HS-5 (cell line): ENCODE data around the gene TMEM234.

Experiments used
- DNase-seq: peaks from one replicate; pipeline ENCODE4 v3.0.0-alpha.2; 2012; ENCODE audit warnings: low read depth

TMEM234 gene

GRCh38 chr1:32239790-32240139 is 17.6 kb upstream of the TMEM234 start:
- DNase-seq, result no peak

- no peak for DNase-seq
Observed at GRCh38 chr1:32239337-32239736, 17.2 kb upstream of the TMEM234 start.

GRCh38 chr1:32234792-32235191 is 12.6 kb upstream of the TMEM234 start:
- no peak for DNase-seq

- no peak for DNase-seq
Observed at GRCh38 chr1:32232558-32233304, 10.6 kb upstream of the TMEM234 start.

- no peak for DNase-seq
Observed at GRCh38 chr1:32231843-32232432, 9.8 kb upstream of the TMEM234 start.

- no peak for DNase-seq
Observed at GRCh38 chr1:32228771-32229170, 6.6 kb upstream of the TMEM234 start.

GRCh38 chr1:32224285-32224684 is 2.1 kb upstream of the TMEM234 start:
- DNase-seq, result no peak

- DNase-seq, result no peak
Observed at GRCh38 chr1:32223683-32224082, 1.5 kb upstream of the TMEM234 start.

- no peak for DNase-seq
Observed at GRCh38 chr1:32221581-32221979, 573 bp downstream of the TMEM234 start.

GRCh38 chr1:32220746-32221580 is 1.2 kb downstream of the TMEM234 start:
- no peak for DNase-seq

- DNase-seq, result no peak
Observed at GRCh38 chr1:32219022-32219421, 3.1 kb downstream of the TMEM234 start.

GRCh38 chr1:32216566-32216965 is 5.6 kb downstream of the TMEM234 start:
- no peak for DNase-seq

- no peak for DNase-seq
Observed at GRCh38 chr1:32215629-32216480, 6.3 kb downstream of the TMEM234 start.

GRCh38 chr1:32208891-32209328 is 13.2 kb downstream of the TMEM234 start, which contains the start of gene DCDC2B:
DCDC2B (plus strand) TSS chr1:32209089; CDS start chr1:32209094, 5 bp downstream.
- no peak for DNase-seq

GRCh38 chr1:32208469-32208868 is 13.7 kb downstream of the TMEM234 start:
- no peak for DNase-seq

GRCh38 chr1:32205401-32206370 is 16.5 kb downstream of the TMEM234 start, which contains the start of gene IQCC:
IQCC (plus strand) TSS chr1:32205671; CDS start chr1:32205682, 11 bp downstream.
- no peak for DNase-seq

GRCh38 chr1:32204943-32205361 is 17.2 kb downstream of the TMEM234 start:
- DNase-seq, result no peak

- no peak for DNase-seq
Observed at GRCh38 chr1:32201011-32201855, 20.9 kb downstream of the TMEM234 start.

- no peak for DNase-seq
Observed at GRCh38 chr1:32200226-32201010, 21.7 kb downstream of the TMEM234 start, which contains the start of gene CCDC28B. CCDC28B (plus strand) TSS chr1:32200595; CDS start chr1:32201936, 1,341 bp downstream.
